Fibroblast of mammary gland (primary cell): ENCODE data around the gene DNAJA4.
"Not testable (repeated sequence)": the region's sequence is repeated elsewhere in the genome, so short reads cannot be mapped to it uniquely, and the experiment has no call there.

Experiments used
- DNase-seq: peaks from one replicate; pipeline ENCODE4 v3.0.0-alpha.2; 2010; ENCODE audit warnings: low read depth
- H3K4me3 ChIP-seq: 2 replicates; pipeline ENCODE4 v1.5.1; 2011; ENCODE audit warnings: low read depth, mild to moderate bottlenecking, low read length, moderate library complexity; ENCODE audit not compliant: control insufficient read depth
- CTCF ChIP-seq: conservative IDR thresholded peaks from 2 replicates; pipeline ENCODE4 v1.5.1; 2011; ENCODE audit warnings: low read depth, low read length, inconsistent platforms; ENCODE audit not compliant: control insufficient read depth, insufficient read depth

The DNAJA4 gene

DNA sequence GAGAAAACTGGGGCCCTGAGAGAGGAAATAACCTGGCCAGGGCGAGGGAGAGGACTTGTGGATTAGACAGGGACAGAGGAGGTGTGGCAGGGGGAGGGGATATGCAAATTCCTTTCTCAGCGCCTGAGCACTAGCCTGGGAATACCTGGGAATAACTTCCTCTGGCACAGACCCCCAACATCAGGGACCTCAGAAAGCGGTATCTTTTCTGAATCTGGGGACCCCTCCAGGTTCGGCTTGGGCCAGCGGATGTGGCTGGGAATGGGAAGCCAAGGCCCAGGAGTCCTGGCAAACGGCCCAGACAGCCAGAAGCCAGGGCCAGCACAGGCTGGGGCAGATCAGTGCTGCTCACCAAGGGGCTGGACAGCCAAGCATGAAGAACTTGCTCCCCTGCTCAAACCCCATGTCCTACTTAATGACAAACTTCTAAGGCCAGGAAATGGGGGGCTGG is 20.8 kb upstream of the DNAJA4 start:
- peak; percentile 22 for DNase-seq
- no peak overlapping the region for H3K4me3 ChIP-seq

GRCh38 chr15:78244101-78244500 is 20.3 kb upstream of the DNAJA4 start:
- no peak overlapping the region for H3K4me3 ChIP-seq
- no peak for TF ChIP-seq CTCF
- DNase-seq: no peak

More for the DNA sequence above, 20.8 kb upstream of the DNAJA4 start:
- TF ChIP-seq CTCF: no peak

- no peak overlapping the region for H3K4me3 ChIP-seq
- no peak for DNase-seq
- TF ChIP-seq CTCF: no peak
Observed at GRCh38 chr15:78244893-78245292, 19.5 kb upstream of the DNAJA4 start.

DNA sequence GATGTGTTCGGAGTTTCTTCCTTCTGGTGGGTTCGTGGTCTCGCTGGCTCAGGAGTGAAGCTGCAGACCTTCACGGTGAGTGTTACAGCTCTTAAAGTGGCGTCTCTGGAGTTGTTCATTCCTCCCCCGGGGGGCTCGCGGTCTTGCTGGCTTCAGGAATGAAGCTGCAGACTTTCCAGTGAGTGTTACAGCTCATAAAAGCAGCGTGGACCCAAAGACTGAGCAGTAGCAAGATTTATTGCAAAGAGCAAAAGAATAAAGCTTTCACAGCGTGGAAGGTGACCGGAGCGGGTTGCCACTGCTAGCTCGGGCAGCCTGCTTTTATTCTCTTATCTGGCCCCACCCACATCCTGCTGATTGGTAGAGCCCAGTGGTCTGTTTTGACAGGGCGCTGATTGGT is 19.0 kb upstream of the DNAJA4 start:
- not testable (repeated sequence) for DNase-seq, H3K4me3 ChIP-seq

- H3K4me3 ChIP-seq, DNase-seq: not testable (repeated sequence)
Observed at GRCh38 chr15:78245976-78246620, 18.3 kb upstream of the DNAJA4 start.

- TF ChIP-seq CTCF: no peak
- no peak for DNase-seq
- no peak overlapping the region for H3K4me3 ChIP-seq
Observed at GRCh38 chr15:78247911-78248310, 16.5 kb upstream of the DNAJA4 start.

GRCh38 chr15:78249131-78249530 is 15.2 kb upstream of the DNAJA4 start:
- no peak overlapping the region for H3K4me3 ChIP-seq
- TF ChIP-seq CTCF: no peak
- DNase-seq: no peak

DNA sequence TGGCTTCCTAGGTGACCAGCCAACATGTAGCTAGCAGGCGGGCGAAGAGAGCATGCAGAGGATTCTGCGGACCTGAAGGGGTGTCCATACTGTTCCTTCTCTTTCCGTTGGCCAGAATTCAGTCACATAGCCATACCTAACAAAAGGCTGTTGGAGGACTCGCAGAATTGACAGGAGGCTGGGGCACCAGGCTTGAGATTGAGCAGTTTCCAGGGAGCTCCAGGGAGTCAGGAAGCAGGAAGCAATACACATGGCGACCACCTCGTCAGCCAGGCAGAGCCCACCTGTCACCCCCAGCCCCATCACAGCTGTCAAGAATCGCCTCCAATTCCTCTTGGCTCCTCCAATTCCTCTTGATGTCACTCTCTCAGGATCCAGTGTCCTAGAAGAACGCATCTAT is 13.2 kb upstream of the DNAJA4 start:
- TF ChIP-seq CTCF: no peak
- DNase-seq: no peak
- no peak overlapping the region for H3K4me3 ChIP-seq
